Measurements from ENCODE around the gene LRMDA. TPM values are rescaled to one million over a fixed set of nuclear protein-coding genes. Genes with fewer than 3 reads are reported as not detected.

The LRMDA gene
- total and polyA plus RNA-seq, 2 of the 13 experiments (the other 11 are each of a cell fraction or from before 2014, with no cell fraction given), result 13.4 to 22.0 TPM

- Histone ChIP-seq H3K4me1 (ENCODE audit: insufficient read depth, low read length) (peaks cover 35% of the 10 kb centered on the region), H3K9me3 (ENCODE audit: low read length) (no peaks in the 10 kb centered on the region), H3K27me3 (ENCODE audit: control insufficient read depth in 1 of 2, insufficient read depth in 2 of 2, low read length in 2 of 2) (no peaks in the 10 kb centered on the region; a peak in 1 of 5 replicates), H3K27ac (ENCODE audit: extremely low read length, insufficient read depth, low read length) (no peak overlapping the region), H3K4me3 (replicated peaks in 1 of 3; ENCODE audit: insufficient read depth in 1 of 3, low read depth in 2 of 3, low read length in 3 of 3) (no peak overlapping the region), H2AFZ (ENCODE audit: low read length) (no peak overlapping the region), H3K9ac (ENCODE audit: insufficient read depth, low read depth, low read length) (no peak overlapping the region), H3K36me3 (replicated peaks in 1 of 2; ENCODE audit: control insufficient read depth in 1 of 2, insufficient read depth in 2 of 2, low read length in 2 of 2) (no peaks in the 10 kb centered on the region), H3K79me2 (ENCODE audit: insufficient read depth, low read length) (no peaks in the 10 kb centered on the region), H4K20me1 (ENCODE audit: insufficient read depth, low read length) (no peaks in the 10 kb centered on the region), H3K4me2 (ENCODE audit: low read depth, low read length) (no peak overlapping the region)
- no peak for DNase-seq (ENCODE audit: low spot score)
- over 99% methylated on average over 6 of the region's 7 CpGs for WGBS (ENCODE audit: low lambda C conversion rate)
- FAIRE-seq, result no peak
- in situ Hi-C loops (cut with HindIII; ENCODE audit: extremely low pct_ligation_motif_present, low pct_unique_long_range_greater_than_20kb) (no loop called here), intact Hi-C loops (cut with micrococcal nuclease; ENCODE audit: unreplicated experiment) (no loop called here)
- ChIA-PET POLR2A (no interaction called here), CTCF (ENCODE audit: low intra/inter-chr PET ratio, low total read pairs) (no interaction called here)
- ATAC-seq, result no peak
- BruUV-seq (replicated peaks), result no TSS peak
- no peak for TF ChIP-seq FOSL1 (CRISPR knock-in tag; IDR thresholded peaks at IDR 0.05; ENCODE audit: borderline replicate concordance)
- TF ChIP-seq RNF219 (CRISPR knock-in tag; IDR thresholded peaks at IDR 0.05), result no peak
- no peak for TF ChIP-seq ZNF556 (CRISPR knock-in tag; IDR thresholded peaks at IDR 0.05; ENCODE audit: borderline replicate concordance)
- TF ChIP-seq RFX5 (IDR thresholded peaks at IDR 0.05; ENCODE audit: low read depth, low read length), result no peak
Observed at GRCh38 chr10:75542906-75543305, 111.5 kb downstream of the LRMDA start.

- Histone ChIP-seq H3K4me1 (ENCODE audit: insufficient read depth, low read length) (peaks cover 25% of the 10 kb centered on the region), H2AFZ (ENCODE audit: low read length) (no peak overlapping the region), H3K4me2 (ENCODE audit: low read depth, low read length) (no peak overlapping the region), H3K9ac (ENCODE audit: insufficient read depth, low read depth, low read length) (no peak overlapping the region), H3K27me3 (ENCODE audit: control insufficient read depth in 1 of 2, insufficient read depth in 2 of 2, low read length in 2 of 2) (no peaks in the 10 kb centered on the region; a peak in 1 of 5 replicates), H3K4me3 (replicated peaks in 1 of 3; ENCODE audit: insufficient read depth in 1 of 3, low read depth in 2 of 3, low read length in 3 of 3) (no peak overlapping the region), H3K36me3 (replicated peaks in 1 of 2; ENCODE audit: control insufficient read depth in 1 of 2, insufficient read depth in 2 of 2, low read length in 2 of 2) (no peaks in the 10 kb centered on the region), H3K27ac (ENCODE audit: extremely low read length, insufficient read depth, low read length) (no peak overlapping the region), H4K20me1 (ENCODE audit: insufficient read depth, low read length) (no peaks in the 10 kb centered on the region), H3K9me3 (ENCODE audit: low read length) (no peaks in the 10 kb centered on the region), H3K79me2 (ENCODE audit: insufficient read depth, low read length) (no peaks in the 10 kb centered on the region)
- TF ChIP-seq TFDP1 (CRISPR knock-in tag; IDR thresholded peaks at IDR 0.05; ENCODE audit: borderline replicate concordance) (no peak), SAP130 (CRISPR knock-in tag; IDR thresholded peaks at IDR 0.05; ENCODE audit: low read depth) (0 out of 2 replicates have a peak, but pooled peaks have one; percentile 24), RARA (CRISPR knock-in tag; IDR thresholded peaks at IDR 0.05) (peak; percentile 32; the same call in 1 of the 2 replicates)
- 90% methylated on average over 2 of the region's 2 CpGs for WGBS (ENCODE audit: low lambda C conversion rate)
- CTCF ChIA-PET (ENCODE audit: low intra/inter-chr PET ratio, low total read pairs), result no interaction called here
- intact Hi-C loops (cut with micrococcal nuclease; ENCODE audit: unreplicated experiment), result no loop called here
- in situ Hi-C loops (cut with HindIII; ENCODE audit: extremely low pct_ligation_motif_present, low pct_unique_long_range_greater_than_20kb), result no loop called here
- ATAC-seq (no peak), DNase-seq (ENCODE audit: low spot score) (no peak), FAIRE-seq (no peak)
- POLR2A ChIA-PET, result no interaction called here
- BruUV-seq (replicated peaks), result no TSS peak
Observed at GRCh38 chr10:75544386-75544785, 113.0 kb downstream of the LRMDA start.

Data from HepG2 (cell line).